OCI-LY1 (cell line): Measurements from ENCODE around the gene SLC9A9.

Experiments
- CTCF ChIP-seq: fragments of 200-600 bp; sonication (generic), shearing (Covaris generic); IDR thresholded peaks from 2 replicates; pipeline ENCODE4 v1.5.1; 2017; ENCODE audit warnings: mild to moderate bottlenecking, antibody characterized with exemption, low read length, moderate library complexity, mixed read lengths
- EZH2 ChIP-seq: fragments of 200-600 bp; sonication (generic), shearing (Covaris generic); IDR thresholded peaks from 2 replicates; pipeline ENCODE4 v1.8.0; 2017; ENCODE audit warnings: borderline replicate concordance, mixed run types, mild to moderate bottlenecking, antibody characterized with exemption, low read length, moderate library complexity, mixed read lengths

DNA sequence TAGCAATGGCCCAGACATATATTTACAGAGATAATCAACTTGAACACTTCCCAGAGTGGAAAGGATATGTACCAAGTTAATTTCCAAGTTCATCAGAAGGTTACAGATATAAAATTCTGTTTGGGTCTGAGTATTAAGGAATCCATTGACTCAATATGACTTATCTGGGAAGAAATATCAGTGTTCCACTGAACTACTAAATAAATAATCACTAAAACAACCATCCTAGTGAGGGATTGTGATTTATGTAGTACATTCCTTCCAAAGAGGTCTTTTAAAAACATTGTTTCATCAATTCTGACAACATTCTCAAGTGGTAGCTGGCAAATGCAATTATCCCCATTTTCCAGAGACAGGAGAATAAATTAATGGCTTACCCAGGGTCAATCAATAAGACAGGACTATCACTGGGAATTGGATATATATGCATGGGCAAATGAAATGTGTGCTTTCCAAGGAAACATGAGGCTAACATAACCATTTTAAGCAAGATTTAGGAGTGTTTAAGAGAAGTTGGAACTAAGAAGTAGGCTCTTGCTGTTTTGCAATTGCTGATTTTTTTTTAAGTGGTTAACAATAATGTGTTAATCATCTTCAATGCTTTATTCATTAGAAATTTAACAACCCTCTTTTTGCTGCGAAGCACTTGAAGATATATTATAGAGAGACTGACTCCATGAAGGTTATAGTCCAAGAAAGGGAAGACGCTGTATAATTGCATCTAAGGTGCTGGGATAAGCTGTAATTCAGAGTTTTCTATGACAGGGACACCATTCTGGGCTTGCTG is 37.9 kb downstream of the SLC9A9 start:
- TF ChIP-seq CTCF (no peak), EZH2 (no peak)
